CD4-positive, alpha-beta T cell treated with Interleukin-15 for 1 hour (primary cell): ENCODE measurements around the gene CTNNA2.

Source experiments
- DNase-seq: peaks from one replicate; pipeline ENCODE4 v3.0.0-alpha.2; 2020

Gene CTNNA2

GRCh38 chr2:79714283-79714682, 201.4 kb downstream of the CTNNA2 start:
- DNase-seq: no peak

- no peak for DNase-seq
Measured at GRCh38 chr2:79715338-79715737, 202.5 kb downstream of the CTNNA2 start.

DNA sequence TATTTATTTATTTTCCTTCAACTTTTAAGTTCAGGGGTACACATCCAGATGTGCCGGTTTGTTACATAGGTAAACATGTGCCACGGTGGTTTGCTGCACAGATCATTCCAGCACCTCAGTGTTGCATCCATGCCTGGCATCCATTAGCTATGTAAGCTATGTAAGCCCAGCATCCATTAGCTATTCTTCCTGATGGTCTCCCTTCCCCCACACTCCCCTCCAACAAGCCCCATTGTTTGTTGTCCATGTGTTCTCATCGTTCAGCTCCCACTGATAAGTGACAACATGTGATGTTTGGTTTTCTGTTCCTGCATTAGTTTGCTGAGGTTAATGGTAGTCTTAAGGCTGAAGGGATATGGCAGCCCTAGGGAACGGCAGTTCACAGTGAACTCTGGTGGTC, 203.4 kb downstream of the CTNNA2 start:
- DNase-seq: no peak

DNA sequence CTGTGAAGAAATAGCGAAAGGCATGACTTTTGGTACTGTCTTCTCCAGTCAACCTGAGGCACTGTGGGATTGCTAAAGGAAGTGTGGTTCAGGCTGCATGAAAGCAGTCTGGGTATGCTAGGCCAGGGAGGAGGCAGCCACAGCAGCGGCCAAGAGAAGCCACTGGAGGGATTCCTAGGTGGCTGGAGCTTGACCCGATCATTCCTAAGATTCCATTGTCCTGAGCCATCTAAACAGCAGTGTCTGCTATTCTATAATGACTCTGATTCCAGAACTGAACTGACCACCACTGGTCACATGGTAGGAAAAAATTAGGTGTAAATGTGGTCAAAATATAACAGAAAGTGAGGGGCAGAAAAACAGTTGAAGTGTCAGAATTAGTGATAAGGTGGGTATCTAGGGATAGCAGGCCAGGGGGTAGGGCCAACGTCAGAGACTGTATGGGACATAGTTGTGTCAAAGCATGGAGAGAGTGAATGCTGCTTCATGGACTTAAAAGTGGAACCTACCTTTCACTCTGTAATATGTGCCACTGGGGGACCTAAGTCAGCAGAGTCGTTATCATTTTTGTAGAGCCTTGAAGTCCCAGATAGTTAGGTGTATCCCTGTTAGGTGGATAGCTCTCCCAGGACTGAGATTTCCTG, 204.6 kb downstream of the CTNNA2 start:
- DNase-seq: no peak

DNA sequence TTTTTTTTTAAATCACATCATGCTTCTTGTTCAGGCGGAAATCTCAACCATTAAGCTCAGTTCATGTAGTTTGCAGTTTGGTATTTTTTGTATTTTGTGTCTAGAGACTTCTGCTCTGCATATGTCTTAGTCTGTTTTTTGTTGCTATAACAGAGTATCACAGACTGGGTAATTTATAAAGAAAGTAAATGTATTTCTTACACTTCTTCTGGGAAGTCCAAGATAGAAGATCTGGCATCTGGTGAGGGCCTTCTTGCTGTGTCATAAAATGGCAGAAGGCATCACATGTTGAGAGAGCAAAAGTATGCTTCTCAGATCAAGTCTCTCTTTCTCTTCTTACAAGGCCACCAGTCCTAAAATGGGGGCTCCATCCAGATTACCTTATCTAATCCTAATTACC, 208.2 kb downstream of the CTNNA2 start:
- DNase-seq: no peak

- DNase-seq: no peak
Measured at GRCh38 chr2:79721966-79722365, 209.1 kb downstream of the CTNNA2 start.

- no peak for DNase-seq
Measured at GRCh38 chr2:79723830-79724229, 211.0 kb downstream of the CTNNA2 start.

DNA sequence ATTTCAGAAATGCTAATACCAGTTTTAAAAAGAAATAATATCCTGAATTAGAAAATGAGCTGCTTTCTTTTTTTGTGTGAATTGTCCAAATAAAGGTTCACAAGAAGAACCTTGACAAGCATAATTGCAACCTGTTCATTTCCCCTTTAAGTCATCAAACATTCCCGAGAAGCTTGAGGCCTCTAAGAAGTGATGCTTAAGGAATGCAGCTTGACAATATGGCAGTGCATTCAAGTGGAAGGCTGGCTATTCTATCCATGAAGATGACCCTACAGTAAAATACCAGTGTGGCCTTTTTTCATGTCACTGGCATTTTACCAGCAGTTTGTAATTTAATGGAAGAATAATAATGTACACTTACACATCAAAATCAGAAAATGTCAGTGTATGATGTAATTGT, 216.7 kb downstream of the CTNNA2 start:
- DNase-seq: no peak

GRCh38 chr2:79734518-79734917, 221.7 kb downstream of the CTNNA2 start:
- DNase-seq: no peak

DNA sequence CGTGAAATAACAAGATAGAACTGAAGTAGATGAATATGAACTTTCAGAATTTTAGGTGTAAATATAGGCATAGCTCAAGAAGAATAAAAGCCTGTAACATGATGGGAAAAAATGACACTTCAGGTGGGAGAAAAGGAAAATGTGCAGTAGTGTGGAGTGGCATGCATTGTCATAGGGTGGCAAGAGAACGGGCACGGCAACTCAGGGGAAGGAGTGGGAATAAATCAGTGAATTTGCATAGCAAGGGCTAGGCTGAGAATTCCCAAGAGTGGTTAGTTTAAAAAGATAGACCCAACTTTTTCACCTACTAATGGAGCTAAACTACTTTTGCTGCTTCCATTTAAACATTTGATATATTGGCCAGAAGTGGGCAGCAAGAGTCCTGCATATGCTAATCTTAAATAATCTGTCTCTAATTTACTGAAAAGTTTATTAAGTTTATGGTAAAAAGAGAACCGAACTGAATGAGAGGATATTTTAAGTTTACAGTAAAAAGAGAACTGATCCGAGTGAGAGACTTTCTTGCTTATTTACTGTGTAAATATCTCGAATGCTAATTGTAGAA, 228.1 kb downstream of the CTNNA2 start:
- DNase-seq: no peak

- no peak for DNase-seq
Measured at GRCh38 chr2:79750321-79750720, 237.5 kb downstream of the CTNNA2 start.

DNA sequence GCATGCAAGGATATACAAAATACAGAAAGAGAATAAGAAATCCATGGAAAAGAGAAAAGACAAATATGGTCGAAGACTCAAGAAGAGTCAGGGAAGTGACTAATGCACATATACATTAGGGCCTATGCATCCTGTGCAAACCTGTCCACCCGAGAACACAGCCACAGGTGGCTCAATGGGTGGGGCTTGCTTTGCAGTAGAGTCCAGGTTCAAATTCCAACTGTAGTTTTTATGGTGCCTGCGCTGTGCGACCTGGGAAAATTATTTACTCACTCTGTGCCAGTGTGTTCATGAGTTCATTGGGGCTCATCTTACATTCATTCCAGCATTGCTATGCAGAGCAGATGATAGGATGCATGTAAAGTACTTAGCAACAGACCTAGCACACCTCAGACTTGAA, 244.7 kb downstream of the CTNNA2 start:
- DNase-seq: no peak

DNA sequence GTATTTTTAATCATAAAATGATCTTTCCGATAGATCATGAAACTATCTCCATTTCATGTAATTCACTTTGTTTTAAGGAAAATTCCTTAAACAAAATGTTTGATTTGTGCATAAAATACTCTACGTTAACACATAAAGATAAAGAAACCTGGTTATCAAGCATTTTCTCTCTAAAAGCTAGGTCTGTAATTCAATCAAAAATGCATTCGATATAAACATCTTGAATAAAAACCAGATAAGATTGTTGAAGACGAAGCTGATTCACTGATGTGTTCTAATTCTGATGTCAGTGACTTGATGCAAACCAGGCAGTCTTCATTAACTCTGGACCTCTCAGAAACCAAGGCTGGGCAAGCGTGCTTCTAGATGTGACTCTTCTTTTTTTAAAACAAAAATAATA, 245.2 kb downstream of the CTNNA2 start:
- DNase-seq: no peak

- no peak for DNase-seq
Measured at GRCh38 chr2:79758749-79759282, 246.0 kb downstream of the CTNNA2 start.

DNA sequence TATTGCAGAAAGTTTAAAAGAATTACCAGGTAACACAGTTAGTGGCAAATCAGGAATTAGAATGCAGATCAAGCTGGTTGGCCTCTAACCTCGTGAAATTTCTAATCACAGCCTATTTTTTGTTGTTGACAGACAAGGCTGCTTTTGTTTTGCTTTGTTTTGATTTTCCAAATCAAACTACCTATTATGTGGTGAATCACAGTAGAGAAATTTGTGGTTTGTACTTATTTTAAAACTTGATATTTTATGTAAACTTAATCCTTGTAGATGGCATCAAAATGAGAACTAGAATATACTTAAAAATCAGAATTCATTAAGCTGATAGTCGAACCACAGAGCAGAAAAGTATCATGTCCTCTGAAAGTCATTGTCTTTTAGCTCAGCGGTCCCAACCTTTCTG, 258.1 kb downstream of the CTNNA2 start:
- DNase-seq: no peak

DNA sequence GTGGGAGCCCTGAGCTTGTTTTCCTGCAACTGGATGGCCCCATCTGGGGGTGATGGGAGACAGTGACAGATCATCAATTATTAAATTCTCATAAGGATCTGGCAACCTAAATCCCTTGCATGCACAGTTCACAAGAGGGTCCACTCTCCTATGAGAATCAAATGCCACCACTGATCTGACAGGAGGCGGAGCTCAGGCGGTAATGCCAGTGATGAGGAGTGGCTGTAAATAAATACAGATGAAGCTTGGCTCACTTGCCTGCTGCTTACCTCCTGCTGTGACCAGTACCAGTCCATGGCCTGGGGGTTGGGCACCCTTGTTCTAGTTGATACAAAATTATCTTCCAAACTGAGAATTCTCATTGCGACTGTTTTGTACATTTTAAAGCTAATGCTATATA, 258.6 kb downstream of the CTNNA2 start:
- no peak for DNase-seq

DNA sequence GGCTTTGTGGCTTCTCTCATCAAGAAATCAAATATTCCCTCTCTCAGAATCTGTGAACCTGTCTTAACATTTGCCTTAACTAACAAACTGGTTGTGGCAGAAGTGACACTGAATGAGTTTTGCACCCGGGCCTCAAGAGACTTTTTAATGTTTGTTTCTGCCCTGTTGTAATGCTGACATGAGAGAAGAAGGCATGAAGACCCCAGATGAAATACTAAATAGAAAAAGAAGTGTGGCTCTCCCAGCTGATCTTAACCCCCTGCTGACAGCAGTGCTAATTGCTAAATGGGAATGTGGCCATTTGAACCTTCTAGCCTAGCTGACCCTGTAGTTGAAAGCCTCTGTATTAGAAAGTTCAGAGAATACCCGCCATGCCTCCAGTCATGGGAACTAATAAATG, 261.2 kb downstream of the CTNNA2 start:
- no peak for DNase-seq

- DNase-seq: no peak
Measured at GRCh38 chr2:79776461-79776860, 263.6 kb downstream of the CTNNA2 start.

- DNase-seq: no peak
Measured at GRCh38 chr2:79780781-79781180, 267.9 kb downstream of the CTNNA2 start.

DNA sequence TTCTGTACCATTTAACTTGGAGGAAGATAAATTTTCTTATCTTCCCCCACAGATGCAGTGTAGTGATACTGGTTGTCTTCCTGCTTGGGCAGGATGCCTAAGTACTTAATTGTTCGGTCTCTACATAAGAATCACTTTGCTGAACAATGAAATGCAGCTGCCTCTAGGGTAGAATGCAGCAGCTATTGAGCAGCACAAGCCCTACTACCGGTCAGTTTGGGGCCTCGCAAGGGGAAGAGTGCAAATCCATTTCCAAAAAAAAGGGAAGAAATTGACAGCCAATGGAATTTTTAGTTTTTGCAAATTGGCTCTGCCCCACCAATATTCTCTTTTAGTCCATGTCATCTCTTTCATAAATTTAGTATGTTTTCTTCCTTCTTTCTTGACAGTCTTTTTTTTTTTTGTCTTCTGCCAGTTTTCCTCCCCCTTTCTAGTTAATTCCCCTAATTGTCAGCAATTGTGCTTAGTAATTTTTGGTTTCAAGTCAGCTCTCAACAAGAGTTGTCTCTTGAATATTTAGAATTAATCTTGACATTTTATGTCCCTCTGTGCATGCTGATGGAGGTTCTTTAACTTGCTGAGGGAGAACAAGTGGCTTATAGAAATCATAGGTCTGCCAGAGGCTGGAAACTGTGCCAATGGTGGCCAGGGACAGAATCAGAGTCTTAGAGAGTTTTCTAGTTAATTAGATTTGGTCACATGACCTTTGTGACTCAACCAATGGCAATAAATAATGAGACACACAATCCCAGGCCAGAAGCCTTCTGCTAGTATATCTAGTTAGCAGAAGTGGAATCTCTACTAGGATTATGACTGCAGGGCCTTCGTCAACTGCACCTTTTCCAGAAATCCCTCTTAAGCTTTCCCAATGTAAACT, 270.0 kb downstream of the CTNNA2 start:
- no peak for DNase-seq

GRCh38 chr2:79788952-79789651, 276.3 kb downstream of the CTNNA2 start:
- DNase-seq: no peak

- DNase-seq: no peak
Measured at GRCh38 chr2:79789811-79790210, 277.0 kb downstream of the CTNNA2 start.

- no peak for DNase-seq
Measured at GRCh38 chr2:79792090-79792489, 279.2 kb downstream of the CTNNA2 start.
